HG02642 (cell line): ENCODE data around the gene SSC5D.
"Not testable (repeated sequence)": the region's sequence is repeated elsewhere in the genome, so short reads cannot be mapped to it uniquely, and the experiment has no call there.

Experiments used
- ATAC-seq: cut with Tn5 transposase; IDR thresholded peaks from one replicate; pipeline ENCODE4 v1.9.1; 2021; ENCODE audit warnings: mild to moderate bottlenecking; ENCODE audit not compliant: unreplicated experiment, poor library complexity

The SSC5D gene

DNA sequence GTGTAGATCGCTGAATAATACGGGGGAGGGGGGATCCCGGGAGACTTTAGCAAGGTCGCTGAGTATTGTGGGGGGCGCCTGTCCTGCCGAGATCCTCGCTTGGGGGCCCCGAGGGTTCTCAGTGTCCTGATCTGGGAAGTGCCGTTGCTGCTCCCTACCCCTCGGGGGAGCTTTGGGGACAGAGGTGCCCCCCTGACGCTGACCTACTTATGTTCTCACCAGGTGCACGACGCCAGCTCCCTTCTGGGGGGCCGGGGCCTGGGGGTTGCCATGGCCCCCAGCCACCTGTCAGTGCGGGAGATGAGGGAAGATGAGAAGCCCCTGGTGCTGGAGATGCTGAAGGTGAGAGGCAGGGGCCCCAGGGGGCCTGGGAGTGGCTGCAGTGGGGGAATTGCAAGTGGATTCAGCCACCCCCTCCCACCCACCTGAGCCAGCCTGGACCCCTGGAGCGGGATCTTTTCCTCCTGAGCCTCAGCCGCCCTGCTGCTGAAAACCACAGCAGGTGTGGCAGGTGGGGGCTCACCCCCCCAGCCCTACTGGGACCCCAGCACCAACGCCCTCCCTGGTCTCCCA lies 2.7 kb upstream of the SSC5D start:
- ATAC-seq, result no peak

DNA sequence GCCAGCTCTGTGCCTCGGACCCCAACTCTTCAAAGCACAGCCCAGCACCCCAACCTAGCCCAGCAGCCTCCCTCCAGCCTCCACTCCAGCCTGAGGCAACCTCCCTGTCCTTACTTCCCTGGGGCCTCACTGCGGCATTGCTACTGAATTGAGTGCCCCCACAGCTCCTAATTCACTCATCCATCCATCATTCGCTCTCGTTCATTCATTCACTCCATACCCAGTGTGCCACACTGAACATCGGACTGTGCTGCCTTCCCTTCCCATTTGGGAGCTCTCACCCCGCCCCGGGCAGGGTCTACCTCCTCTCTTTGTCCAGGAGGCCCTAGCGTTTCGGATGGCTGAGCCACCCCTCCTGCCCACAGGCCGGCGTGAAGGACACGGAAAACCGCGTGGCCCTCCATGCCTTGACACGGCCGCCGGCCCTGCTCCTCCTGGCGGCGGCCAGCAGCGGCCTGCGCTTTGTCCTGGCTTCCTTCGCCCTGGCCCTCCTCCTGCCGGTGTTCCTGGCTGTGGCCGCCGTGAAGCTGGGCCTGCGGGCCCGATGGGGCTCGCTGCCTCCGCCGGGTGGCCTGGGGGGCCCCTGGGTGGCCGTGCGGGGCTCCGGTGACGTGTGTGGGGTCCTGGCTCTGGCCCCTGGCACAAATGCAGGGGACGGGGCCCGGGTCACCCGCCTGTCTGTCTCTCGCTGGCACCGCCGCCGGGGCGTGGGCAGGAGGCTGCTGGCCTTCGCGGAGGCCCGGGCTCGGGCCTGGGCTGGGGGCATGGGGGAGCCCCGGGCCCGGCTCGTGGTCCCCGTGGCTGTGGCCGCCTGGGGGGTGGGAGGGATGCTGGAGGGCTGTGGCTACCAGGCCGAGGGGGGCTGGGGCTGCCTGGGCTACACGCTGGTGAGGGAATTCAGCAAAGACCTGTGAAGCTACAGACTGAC lies 1.9 kb upstream of the SSC5D start:
- no peak for ATAC-seq

DNA sequence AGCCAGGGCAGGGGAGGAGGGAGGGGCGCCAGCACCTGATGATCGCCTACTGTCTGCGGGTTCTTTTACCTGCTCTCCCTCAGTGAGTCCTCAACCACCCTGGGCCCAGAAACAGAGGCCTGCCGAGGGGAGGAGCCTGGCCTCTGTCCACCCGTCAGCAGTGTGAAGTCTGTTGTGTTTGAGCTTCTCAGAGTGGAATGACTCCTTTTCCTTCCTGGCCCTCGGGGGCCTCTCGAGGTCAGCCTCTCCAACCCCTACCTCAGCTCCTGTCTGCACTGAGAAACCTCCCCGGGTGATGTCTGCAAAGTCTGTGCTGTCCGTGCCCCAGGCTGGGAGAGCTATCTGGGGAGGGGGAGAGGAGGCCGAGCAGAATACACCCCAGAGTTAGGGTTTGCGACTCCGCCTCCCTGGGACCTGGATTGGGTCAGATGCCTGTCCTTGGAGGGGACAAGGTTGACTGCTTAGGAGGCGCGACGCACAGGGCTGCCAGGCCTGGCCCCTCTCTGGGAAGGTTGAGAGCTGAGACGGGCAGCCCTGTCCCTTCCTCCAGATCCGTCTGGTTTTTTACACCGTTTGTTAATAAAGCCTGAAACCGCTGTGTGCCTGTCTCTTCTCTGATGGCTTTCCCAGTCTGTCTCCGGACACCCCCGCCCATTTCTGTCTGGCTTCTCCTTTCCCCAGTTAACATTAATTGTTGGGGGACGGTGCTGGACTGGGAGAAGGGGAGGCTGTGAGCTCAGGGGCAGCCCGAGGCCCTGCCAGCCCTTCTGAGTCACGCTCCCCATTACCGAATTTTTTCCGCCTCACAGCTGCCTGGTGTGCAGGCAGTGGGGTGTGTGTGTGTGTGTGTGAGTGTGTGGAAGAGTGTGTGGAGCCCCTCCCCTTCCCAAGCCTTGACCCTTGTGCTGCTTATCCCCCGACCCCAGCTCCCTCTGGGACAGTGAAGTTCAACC lies 989 bp upstream of the SSC5D start:
- ATAC-seq, result no peak

DNA sequence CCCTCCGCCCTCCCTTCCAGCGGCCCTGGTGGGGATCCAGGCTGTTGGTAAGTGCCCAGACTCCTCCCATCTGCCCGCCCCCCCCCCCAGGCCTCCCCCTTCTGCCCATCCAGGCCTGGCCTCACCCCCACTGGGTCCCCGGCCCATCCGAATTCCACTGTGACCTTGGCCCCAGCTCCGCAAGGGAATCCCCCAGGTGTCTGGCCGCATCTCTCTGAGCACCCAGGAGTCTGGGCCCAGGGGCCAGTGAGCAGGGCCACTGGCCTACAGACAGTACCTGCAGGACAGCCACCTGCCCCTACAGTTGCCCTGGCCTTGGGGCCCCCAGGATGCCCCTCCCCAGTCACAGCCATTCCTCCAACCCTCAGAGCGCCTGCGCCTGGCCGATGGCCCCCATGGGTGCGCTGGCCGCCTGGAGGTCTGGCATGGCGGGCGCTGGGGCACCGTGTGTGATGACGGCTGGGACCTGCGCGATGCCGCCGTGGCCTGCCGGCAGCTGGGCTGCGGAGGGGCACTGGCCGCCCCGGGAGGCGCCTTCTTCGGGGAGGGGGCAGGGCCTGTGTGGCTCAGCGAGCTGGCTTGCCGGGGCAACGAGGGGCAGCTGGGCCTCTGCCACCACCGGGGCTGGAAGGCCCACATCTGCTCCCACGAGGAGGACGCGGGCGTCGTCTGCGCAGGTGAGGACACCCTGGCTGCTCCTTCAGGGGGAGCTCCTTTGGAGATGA lies 912 bp downstream of the SSC5D start:
- no peak for ATAC-seq

DNA sequence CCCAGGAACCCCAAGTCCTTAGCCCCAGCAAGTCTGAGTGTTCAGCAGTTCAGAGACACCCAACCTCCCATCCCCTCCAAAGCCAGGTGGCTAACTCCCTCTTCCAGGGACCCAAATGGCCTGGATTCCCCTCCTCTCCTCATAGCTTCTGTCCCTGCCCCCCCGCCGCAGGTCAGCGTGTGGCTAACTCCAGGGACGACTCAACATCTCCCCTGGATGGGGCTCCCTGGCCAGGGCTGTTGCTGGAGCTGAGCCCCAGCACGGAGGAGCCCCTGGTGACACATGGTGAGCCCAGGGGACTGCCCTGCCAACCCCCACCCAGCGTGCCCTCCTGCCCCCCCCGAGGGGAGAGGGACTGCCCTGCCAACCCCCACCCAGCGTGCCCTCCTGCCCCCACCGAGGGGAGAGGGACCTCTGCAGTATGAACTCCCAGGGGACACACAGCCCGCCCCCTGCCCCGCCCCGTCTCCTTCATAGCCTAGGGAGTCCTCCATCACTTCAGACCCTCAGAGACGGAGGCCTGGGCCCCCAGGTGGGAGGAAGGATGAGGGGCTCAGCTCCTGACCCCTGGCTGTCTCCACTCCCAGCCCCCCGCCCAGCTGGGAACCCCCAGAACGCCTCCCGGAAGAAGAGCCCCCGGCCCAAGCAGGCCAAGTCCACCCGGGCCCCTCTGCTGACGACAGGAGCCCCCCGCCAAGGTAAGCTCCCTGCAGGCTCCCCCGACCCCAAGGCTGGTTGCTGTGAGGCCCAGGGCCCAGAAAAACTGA lies 1.7 kb downstream of the SSC5D start:
- ATAC-seq, result no peak

DNA sequence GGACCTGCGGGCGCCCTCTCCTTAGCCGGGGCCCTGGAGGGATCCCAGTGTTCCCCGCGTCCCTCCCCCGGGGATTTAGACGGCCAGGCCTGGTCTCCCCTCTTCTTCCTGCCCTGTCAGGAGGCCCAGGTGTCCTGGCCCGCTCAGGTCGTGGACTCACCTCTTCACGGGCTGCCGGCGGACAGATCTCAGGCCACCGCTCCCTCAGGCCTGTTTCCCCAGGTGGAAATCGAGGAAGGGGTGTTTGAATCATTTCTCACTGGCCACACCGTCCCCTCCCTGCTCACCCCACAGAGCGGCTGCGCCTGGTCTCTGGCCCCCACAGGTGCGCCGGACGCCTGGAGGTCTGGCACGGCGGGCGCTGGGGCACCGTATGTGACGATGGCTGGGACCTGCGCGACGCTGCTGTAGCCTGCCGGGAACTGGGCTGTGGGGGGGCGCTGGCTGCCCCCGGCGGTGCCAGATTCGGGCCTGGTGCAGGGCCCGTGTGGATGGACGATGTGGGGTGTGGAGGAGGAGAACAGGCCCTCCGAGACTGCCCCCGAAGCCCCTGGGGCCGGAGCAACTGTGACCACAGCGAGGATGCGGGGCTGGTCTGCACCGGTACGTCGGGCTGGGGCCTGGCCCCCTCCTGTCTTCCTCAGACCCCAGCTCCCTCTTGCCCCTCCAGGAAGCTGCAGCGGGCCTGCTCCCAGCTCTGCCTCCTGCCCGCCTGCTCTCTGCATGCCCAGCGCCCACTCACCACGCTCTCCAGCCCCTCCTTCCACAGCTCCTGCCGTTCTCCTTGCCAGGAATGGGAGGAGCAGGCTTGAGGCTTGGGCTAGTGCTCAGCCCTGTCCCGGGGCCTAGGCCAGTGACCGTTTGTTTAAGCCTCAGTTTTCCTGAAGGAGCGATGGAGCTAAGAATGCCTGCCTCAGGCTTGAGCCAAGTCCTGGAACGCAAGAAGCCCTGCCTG lies 2.5 kb downstream of the SSC5D start:
- ATAC-seq, result no peak

DNA sequence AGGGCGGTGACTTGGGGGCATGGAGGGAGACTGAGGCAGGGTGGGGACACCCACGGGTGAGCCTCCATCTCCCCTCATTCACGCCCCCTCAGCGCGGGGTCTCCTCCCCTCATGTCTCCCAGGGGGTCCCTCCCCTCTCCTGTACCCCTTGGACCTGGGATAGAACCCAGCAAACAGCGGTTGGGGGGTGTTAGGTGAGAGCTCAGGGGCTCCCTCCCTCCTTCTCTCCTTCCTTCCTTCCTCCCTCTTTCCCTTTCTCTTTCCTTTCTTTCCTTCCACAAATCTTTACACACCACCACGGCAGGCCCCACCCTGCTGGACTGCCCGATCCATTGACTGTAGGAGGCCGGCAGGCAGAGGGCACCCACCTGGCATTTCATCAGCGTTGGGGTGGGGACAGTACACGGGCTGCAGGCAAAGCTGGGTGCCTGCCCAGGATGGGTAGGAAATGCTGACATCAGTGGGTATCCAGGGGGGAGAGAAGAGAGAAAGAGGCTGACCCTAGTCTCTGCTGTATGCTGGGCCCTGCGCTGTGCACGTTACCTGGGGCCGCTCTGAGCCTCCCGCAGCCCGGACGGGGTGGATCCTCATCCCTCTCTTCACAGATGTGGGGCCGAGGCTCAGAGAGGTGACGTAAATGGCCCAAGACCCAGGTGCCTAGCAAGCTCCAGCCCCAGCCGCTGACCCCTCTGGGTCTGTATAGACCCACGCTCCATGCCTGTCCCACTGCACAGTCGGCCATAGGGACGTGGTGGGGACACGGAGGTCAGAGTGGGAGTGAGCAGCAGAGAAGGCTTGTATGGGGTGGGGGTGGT lies 3.5 kb downstream of the SSC5D start:
- ATAC-seq, result no peak

DNA sequence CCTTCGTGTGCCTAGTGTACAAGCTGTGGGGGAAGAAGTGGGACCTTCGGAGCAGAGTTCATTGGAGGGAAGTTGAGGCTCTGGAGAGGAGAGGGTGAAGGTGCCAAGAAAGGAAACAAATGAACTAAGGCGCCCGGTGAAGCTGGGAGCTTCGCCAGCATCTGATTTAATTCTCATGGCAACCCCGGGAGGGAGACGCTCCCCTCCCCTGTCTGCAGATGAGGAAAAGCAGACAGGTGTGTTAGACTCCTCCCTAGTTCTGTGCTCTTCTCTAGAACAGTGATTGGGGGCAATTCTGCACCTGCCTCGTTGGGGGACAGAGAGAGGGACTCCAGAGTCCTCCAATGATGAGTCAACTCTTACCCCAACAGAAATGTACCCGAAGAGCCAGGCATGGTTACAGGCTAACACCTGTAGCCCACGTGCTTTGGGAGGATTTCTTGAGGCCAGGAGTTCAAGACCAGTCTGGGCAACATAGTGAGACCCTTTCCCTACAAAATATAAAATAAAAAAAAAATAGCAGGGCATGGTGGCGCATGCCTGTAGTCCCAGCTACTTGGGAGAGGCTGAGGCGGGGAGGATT lies 4.2 kb downstream of the SSC5D start:
- ATAC-seq, result no peak

DNA sequence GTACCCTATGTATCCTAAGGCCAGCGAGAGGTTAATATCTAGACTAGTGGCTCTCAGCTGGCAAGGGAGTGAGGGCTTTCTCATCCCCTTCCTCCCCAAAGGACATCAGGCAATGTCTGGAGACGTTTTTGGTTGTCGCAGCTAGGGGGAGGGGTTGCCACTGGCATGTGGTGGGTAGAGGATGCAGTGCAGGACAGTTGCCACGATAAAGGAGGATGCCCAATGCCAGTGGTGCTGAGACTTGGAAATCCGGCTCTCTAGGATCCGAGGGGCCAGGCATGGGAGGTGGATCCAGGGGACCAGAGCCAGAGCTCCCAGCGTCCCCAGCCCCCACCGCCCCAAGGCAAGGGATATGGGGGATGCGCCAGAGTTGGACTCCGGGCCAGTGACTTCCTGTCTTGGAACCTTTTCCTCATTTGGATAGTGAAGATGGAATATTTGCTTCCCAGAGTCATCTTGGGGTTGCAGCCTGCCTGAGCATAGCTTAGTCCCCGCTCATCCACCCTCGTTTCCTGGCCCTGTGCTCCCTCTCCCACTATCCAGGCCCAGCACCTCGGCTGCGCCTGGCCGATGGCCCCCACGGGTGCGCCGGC lies 4.9 kb downstream of the SSC5D start:
- ATAC-seq, result no peak

DNA sequence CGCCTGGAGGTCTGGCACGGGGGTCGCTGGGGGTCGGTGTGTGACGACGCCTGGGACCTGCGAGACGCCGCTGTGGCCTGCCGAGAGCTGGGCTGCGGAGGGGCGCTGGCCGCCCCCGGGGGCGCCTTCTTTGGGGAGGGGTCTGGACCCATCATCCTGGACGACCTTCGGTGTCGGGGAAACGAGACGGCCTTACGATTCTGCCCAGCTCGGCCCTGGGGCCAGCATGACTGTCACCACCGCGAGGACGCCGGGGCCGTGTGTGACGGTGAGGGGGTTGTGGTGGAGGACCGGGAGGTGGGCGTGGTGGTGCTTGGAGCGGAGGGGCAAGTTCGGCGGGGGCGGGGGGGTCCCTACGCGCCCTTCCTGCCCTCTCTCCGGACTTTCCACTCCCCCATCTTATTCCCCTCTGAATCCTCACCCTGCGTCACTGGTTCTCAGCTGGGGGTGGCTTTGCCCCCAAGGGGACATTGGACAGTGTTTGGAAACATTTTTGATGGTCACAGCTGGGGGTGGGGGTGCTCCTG lies 5.5 kb downstream of the SSC5D start:
- ATAC-seq, result no peak

DNA sequence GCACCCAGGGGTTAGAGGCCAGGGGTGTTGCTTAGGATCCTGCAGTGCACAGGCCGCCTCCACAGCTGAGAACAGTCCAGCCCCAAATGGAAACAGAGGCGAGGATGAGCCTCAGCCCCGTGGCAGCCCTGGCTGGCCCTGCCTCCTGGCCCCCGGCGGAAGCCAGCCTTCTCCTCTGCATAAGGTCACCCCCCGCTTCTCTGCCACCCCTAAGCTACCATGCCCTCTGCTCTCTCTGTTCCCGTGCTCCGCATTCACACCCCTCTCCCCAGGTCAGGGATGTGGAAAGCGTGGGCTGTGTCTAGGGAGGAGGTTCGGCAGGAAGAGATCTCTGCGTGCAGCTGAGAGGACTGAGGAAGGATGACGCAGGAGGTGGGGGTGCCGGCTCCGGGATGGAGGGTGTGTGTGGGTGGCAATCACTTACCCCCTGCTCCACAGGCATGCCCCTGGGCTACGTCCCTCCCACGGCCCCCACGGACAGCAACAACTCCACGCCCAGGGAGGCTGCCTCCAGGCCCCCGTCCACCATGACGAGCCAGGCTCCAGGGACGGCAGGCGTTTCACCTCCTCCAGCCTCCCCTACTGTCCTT lies 6.0 kb downstream of the SSC5D start:
- ATAC-seq, result no peak

DNA sequence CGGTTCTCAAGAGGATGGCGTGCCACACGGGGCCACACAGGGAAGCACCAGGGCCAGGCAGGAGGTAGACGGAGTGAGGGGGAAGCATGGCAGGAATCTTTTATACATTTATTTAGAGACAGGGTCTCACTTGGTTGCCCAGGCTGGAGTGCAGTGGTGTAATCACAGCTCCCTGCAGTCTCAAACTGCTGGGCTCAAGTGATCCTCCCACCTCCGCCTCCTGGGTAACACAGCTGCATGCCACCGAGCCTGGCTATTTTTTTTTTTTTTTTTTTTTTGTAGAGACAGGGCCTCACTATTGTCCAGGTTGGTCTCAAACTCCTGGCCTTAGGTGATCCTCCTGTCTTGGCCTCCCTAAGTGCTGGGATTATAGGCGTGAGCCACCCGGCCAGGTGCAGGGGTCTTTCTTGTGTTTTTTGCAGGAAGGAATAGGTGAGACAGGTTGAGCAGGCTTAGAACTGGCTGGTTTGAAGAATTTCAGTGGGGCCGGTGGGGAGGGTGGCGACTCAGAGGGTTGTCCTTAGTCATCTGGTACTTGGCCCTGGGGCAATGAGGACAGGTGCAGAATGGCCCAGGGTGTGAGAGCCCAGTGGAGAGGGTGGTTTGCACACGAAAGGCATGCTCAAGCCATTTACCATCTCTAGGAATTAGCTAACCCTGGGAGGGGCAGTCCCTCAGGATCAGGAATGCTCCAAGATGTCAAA lies 7.6 kb downstream of the SSC5D start:
- ATAC-seq, result no peak

DNA sequence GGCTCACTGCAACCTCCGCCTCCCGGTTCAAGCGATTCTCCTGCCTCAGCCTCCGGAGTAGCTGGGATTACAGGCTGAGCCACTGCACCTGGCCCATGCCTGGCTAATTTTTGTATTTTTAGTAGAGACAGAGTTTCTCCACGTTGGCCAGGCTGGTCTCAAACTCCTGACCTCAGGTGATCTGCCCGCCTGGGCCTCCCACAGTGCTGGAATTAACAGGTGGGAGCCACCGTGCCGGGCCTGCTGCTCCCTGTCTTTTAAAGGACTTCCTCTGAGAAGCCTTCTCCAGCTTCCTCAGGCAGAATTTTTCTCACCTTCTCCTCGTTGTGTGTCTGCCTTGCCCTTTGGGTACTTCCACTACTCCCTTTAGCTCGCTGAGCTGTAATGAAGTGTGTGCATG lies 8.6 kb downstream of the SSC5D start:
- not testable (repeated sequence) for ATAC-seq

DNA sequence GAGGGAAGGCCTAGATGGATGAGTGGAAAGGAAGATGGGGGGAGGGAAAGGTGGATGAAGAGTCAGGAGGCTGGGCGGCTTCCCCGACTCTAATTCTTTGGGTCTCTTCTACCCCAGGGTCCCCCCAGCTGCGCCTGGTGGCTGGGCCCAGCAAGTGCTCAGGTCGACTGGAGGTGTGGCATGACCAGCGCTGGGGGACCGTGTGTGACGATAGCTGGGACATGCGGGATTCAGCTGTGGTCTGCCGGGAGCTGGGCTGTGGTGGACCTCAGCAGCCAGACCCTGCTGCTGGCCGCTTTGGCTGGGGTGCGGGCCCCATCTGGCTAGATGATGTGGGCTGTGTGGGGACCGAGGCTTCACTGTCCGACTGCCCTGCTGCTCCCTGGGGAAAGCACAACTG lies 9.5 kb downstream of the SSC5D start:
- ATAC-seq, result no peak

DNA sequence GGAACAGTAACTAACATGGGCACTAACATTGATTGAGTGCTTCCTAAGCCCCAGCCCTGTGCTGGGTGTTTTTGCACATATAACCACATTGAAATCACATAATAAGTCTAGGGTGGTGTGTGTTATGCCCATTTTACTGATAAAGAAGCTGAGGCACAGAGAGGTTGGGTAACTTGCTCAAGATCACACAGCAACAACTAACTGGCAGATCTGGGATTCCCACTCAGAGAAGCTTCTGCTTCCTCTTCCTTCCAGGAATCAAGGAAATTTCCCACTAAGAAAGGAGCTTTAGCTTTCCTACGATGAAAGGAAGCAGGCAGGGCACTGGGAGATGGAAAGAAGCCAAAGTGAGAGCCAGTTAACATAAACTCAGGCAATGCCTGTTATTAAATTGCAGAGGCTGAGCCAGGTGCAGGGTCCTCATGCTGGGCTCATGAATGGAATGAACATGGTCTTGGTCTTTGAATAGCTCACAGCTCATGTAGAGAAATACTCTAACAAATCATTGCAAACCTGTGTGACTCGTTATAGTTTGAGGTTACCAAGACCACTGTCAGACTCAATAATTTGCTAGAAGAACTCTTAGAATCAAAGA lies 10.1 kb downstream of the SSC5D start:
- ATAC-seq, result no peak
